ENCODE measurements around the gene KIAA2012.

The KIAA2012 gene

GRCh38 chr2:202178346-202178958 is 105.4 kb downstream of the KIAA2012 start:
- Histone ChIP-seq H2AFZ (ENCODE audit: low read depth, low read length) (no peak overlapping the region), H4K20me1 (ENCODE audit: insufficient read depth, low read length) (no peaks in the 10 kb centered on the region), H3K9ac (ENCODE audit: low read length) (no peak overlapping the region), H3K4me3 (ENCODE audit: low read length) (no peak overlapping the region), H3K4me2 (ENCODE audit: low read length) (no peak overlapping the region), H3K27me3 (ENCODE audit: low read depth, low read length) (no peaks in the 10 kb centered on the region), H3K4me1 (ENCODE audit: low read length) (peaks cover 4% of the 10 kb centered on the region), H3K9me3 (ENCODE audit: insufficient read depth, low read length) (peaks cover 8% of the 10 kb centered on the region; the same call in 1 of the 2 replicates), H3K36me3 (replicated peaks; ENCODE audit: low read depth, low read length) (no peaks in the 10 kb centered on the region), H3K79me2 (ENCODE audit: low read length) (no peaks in the 10 kb centered on the region), H3K27ac (ENCODE audit: low read length) (no peak overlapping the region)
- TF ChIP-seq EZH2phosphoT487 (IDR thresholded peaks at IDR 0.05; ENCODE audit: low read depth) = no peak
- peak; percentile 91 for TF ChIP-seq CTCF (IDR thresholded peaks at IDR 0.05; ENCODE audit: low read depth, low read length)

GRCh38 chr2:202184557-202184956 is 111.5 kb downstream of the KIAA2012 start:
- H3K36me3 ChIP-seq (replicated peaks; ENCODE audit: low read depth, low read length) = no peaks in the 10 kb centered on the region
- H3K4me2 ChIP-seq (ENCODE audit: low read length) = no peak overlapping the region
- H3K79me2 ChIP-seq (ENCODE audit: low read length) = no peaks in the 10 kb centered on the region
- H3K9ac ChIP-seq (ENCODE audit: low read length) = no peak overlapping the region
- H3K4me1 ChIP-seq (ENCODE audit: low read length) = peaks cover 4% of the 10 kb centered on the region; the same call in 1 of the 2 replicates
- no peak for TF ChIP-seq CTCF (IDR thresholded peaks at IDR 0.05; ENCODE audit: low read depth, low read length)
- TF ChIP-seq EZH2phosphoT487 (IDR thresholded peaks at IDR 0.05; ENCODE audit: low read depth) = no peak
- peaks cover 8% of the 10 kb centered on the region for H3K9me3 ChIP-seq (ENCODE audit: insufficient read depth, low read length)
- H4K20me1 ChIP-seq (ENCODE audit: insufficient read depth, low read length) = no peaks in the 10 kb centered on the region
- 0 out of 2 replicates have a peak, but pooled peaks cover 4% of the 10 kb centered on the region for H3K27me3 ChIP-seq (ENCODE audit: low read depth, low read length)
- no peak overlapping the region for H3K27ac ChIP-seq (ENCODE audit: low read length)
- no peak overlapping the region for H2AFZ ChIP-seq (ENCODE audit: low read depth, low read length)
- no peak overlapping the region for H3K4me3 ChIP-seq (ENCODE audit: low read length)

- Histone ChIP-seq H3K4me3 (ENCODE audit: low read length) (no peak overlapping the region), H3K36me3 (replicated peaks; ENCODE audit: low read depth, low read length) (no peaks in the 10 kb centered on the region), H2AFZ (ENCODE audit: low read depth, low read length) (no peak overlapping the region), H3K9ac (ENCODE audit: low read length) (no peak overlapping the region), H3K4me1 (ENCODE audit: low read length) (peaks cover 4% of the 10 kb centered on the region; the same call in 1 of the 2 replicates), H3K4me2 (ENCODE audit: low read length) (no peak overlapping the region), H3K27me3 (ENCODE audit: low read depth, low read length) (0 out of 2 replicates have a peak, but pooled peaks cover 4% of the 10 kb centered on the region), H3K27ac (ENCODE audit: low read length) (no peak overlapping the region), H3K9me3 (ENCODE audit: insufficient read depth, low read length) (peaks cover 8% of the 10 kb centered on the region), H3K79me2 (ENCODE audit: low read length) (no peaks in the 10 kb centered on the region), H4K20me1 (ENCODE audit: insufficient read depth, low read length) (no peaks in the 10 kb centered on the region)
- no peak for TF ChIP-seq CTCF (IDR thresholded peaks at IDR 0.05; ENCODE audit: low read depth, low read length)
- no peak for TF ChIP-seq EZH2phosphoT487 (IDR thresholded peaks at IDR 0.05; ENCODE audit: low read depth)
Observed at GRCh38 chr2:202185156-202185555, 112.1 kb downstream of the KIAA2012 start.

GRCh38 chr2:202186641-202187202 is 113.7 kb downstream of the KIAA2012 start:
- H3K9ac ChIP-seq (ENCODE audit: low read length) = no peak overlapping the region
- H3K4me1 ChIP-seq (ENCODE audit: low read length) = peaks cover 4% of the 10 kb centered on the region; the same call in 1 of the 2 replicates
- no peak overlapping the region for H2AFZ ChIP-seq (ENCODE audit: low read depth, low read length)

More at GRCh38 chr2:202186641-202187202, 113.7 kb downstream of the KIAA2012 start:
- H3K27ac ChIP-seq (ENCODE audit: low read length) = no peak overlapping the region
- no peaks in the 10 kb centered on the region for H4K20me1 ChIP-seq (ENCODE audit: insufficient read depth, low read length)
- H3K4me3 ChIP-seq (ENCODE audit: low read length) = no peak overlapping the region
- H3K36me3 ChIP-seq (replicated peaks; ENCODE audit: low read depth, low read length) = no peaks in the 10 kb centered on the region
- peaks cover 8% of the 10 kb centered on the region for H3K9me3 ChIP-seq (ENCODE audit: insufficient read depth, low read length)
- no peaks in the 10 kb centered on the region for H3K79me2 ChIP-seq (ENCODE audit: low read length)
- H3K4me2 ChIP-seq (ENCODE audit: low read length) = no peak overlapping the region
- H3K27me3 ChIP-seq (ENCODE audit: low read depth, low read length) = 0 out of 2 replicates have a peak, but pooled peaks cover 4% of the 10 kb centered on the region
- no peak for TF ChIP-seq EZH2phosphoT487 (IDR thresholded peaks at IDR 0.05; ENCODE audit: low read depth)
- no peak for TF ChIP-seq CTCF (IDR thresholded peaks at IDR 0.05; ENCODE audit: low read depth, low read length)

Measured in OCI-LY3 (cell line).